Left kidney (tissue), 2 donors: ENCODE measurements around the gene CDCA3. TPM values are rescaled to one million over a fixed set of nuclear protein-coding genes. Genes with fewer than 3 reads are reported as not detected.

Source experiments
- DNase-seq: peaks from one replicate; pipeline ENCODE4 v3.0.0-alpha.2; 2013
- polyA plus RNA-seq: library from polyadenylated mRNA; unstranded; fragments of 120-200 nt; gene quantifications from one replicate; pipeline ENCODE4 v1.2.1, GENCODE V29; 2013; ENCODE audit not compliant: insufficient read length

The CDCA3 gene
- polyA plus RNA-seq, 1 donor, result 42.7 TPM

GRCh38 chr12:6854036-6854435 lies 3.0 kb upstream of the CDCA3 start:
- DNase-seq, result no peak

- no peak for DNase-seq
Measured at GRCh38 chr12:6853626-6854025, 2.5 kb upstream of the CDCA3 start.

- no peak for DNase-seq
Measured at GRCh38 chr12:6852651-6853354, 1.7 kb upstream of the CDCA3 start.

- peak; percentile 99 for DNase-seq
Measured at GRCh38 chr12:6851921-6852650, 1.0 kb upstream of the CDCA3 start, which contains the start of gene USP5. USP5 (plus strand) TSS chr12:6852150; CDS start chr12:6852180, 30 bp downstream.

- DNase-seq, result no peak
Measured at GRCh38 chr12:6850796-6851152, 312 bp downstream of the CDCA3 start.

- DNase-seq, result no peak
Measured at GRCh38 chr12:6849976-6850560, 1.0 kb downstream of the CDCA3 start.

- DNase-seq, result no peak
Measured at GRCh38 chr12:6849427-6849826, 1.7 kb downstream of the CDCA3 start.

- DNase-seq, result no peak
Measured at GRCh38 chr12:6847676-6848075, 3.4 kb downstream of the CDCA3 start.

GRCh38 chr12:6846316-6846869 lies 4.7 kb downstream of the CDCA3 start:
- no peak for DNase-seq

GRCh38 chr12:6845395-6845794 lies 5.7 kb downstream of the CDCA3 start:
- no peak for DNase-seq

GRCh38 chr12:6843118-6843902 lies 7.8 kb downstream of the CDCA3 start:
- DNase-seq, result no peak

- DNase-seq, result no peak
Measured at GRCh38 chr12:6842075-6842474, 9.0 kb downstream of the CDCA3 start.

- no peak for DNase-seq
Measured at GRCh38 chr12:6840761-6841515, 10.1 kb downstream of the CDCA3 start, which contains the start of gene GNB3. GNB3 (plus strand) TSS chr12:6840925; CDS start chr12:6841288, 363 bp downstream.

- no peak for DNase-seq
Measured at GRCh38 chr12:6840330-6840729, 10.8 kb downstream of the CDCA3 start.

- no peak for DNase-seq
Measured at GRCh38 chr12:6839482-6840201, 11.4 kb downstream of the CDCA3 start.

- DNase-seq, result no peak
Measured at GRCh38 chr12:6838854-6839253, 12.2 kb downstream of the CDCA3 start.

- no peak for DNase-seq
Measured at GRCh38 chr12:6837370-6838060, 13.6 kb downstream of the CDCA3 start.

GRCh38 chr12:6836851-6837250 lies 14.2 kb downstream of the CDCA3 start:
- no peak for DNase-seq

- no peak for DNase-seq
Measured at GRCh38 chr12:6834873-6835272, 16.2 kb downstream of the CDCA3 start.

GRCh38 chr12:6834254-6834653 lies 16.8 kb downstream of the CDCA3 start:
- DNase-seq, result no peak
